Osteoblast (primary cell): ENCODE data around the gene ARHGEF18. TPM values are rescaled to one million over a fixed set of nuclear protein-coding genes. Genes with fewer than 3 reads are reported as not detected.
"Not testable (repeated sequence)": the region's sequence is repeated elsewhere in the genome, so short reads cannot be mapped to it uniquely, and the experiment has no call there.

Experiments used
- DNase-seq: peaks from one replicate; pipeline ENCODE4 v3.0.0; 2011; ENCODE audit warnings: low spot score, mixed read lengths; ENCODE audit not compliant: insufficient read length; ENCODE audit errors: missing footprints
- H2AFZ ChIP-seq: 2 replicates; pipeline ENCODE4 v1.6.0; 2011; ENCODE audit warnings: mild to moderate bottlenecking, low read length
- H3K27ac ChIP-seq: 2 replicates; pipeline ENCODE4 v1.5.1; 2011; ENCODE audit warnings: mild to moderate bottlenecking, low read depth, low read length, moderate library complexity
- H3K27me3 ChIP-seq: 2 replicates; pipeline ENCODE4 v1.6.0; 2012; ENCODE audit warnings: mild to moderate bottlenecking, control low read depth, inconsistent platforms, low read length, moderate library complexity; ENCODE audit not compliant: insufficient read depth
- H3K36me3 ChIP-seq: 2 replicates; pipeline ENCODE4 v1.5.1; 2011; ENCODE audit warnings: mild to moderate bottlenecking, low read length, control low read depth, moderate library complexity; ENCODE audit not compliant: insufficient read depth
- H3K4me1 ChIP-seq: 2 replicates; pipeline ENCODE4 v1.5.1; 2011; ENCODE audit warnings: mild to moderate bottlenecking, low read length, control low read depth, moderate library complexity; ENCODE audit not compliant: insufficient read depth
- H3K4me2 ChIP-seq: 2 replicates; pipeline ENCODE4 v1.6.0; 2011; ENCODE audit warnings: mild to moderate bottlenecking, low read length; ENCODE audit not compliant: insufficient read depth
- H3K4me3 ChIP-seq: fragments of 200-600 bp; sonication (generic); 3 replicates; pipeline ENCODE4 v1.5.1; 2012; ENCODE audit warnings: mild to moderate bottlenecking, low read length, inconsistent platforms; ENCODE audit not compliant: insufficient read depth
- H3K79me2 ChIP-seq: 2 replicates; pipeline ENCODE4 v1.6.0; 2012; ENCODE audit warnings: mild to moderate bottlenecking, low read length, control low read depth, inconsistent platforms; ENCODE audit not compliant: insufficient read depth
- H3K9me3 ChIP-seq: 2 replicates; pipeline ENCODE4 v1.5.1; 2011; ENCODE audit warnings: low read depth, low read length, control low read depth
- H4K20me1 ChIP-seq: 2 replicates; pipeline ENCODE4 v1.6.0; 2012; ENCODE audit warnings: mild to moderate bottlenecking, low read length, control low read depth; ENCODE audit not compliant: insufficient read depth
- CTCF ChIP-seq: IDR thresholded peaks from 2 replicates; pipeline ENCODE4 v1.5.1; 2011; ENCODE audit warnings: mild to moderate bottlenecking, low read depth, low read length, moderate library complexity; ENCODE audit errors: extremely low read depth
- total RNA-seq: library from RNA; depleted of rRNA; stranded (reverse); fragments of >200 nt; gene quantifications from 2 replicates; pipeline ENCODE4 v1.2.3, GENCODE V29; 2012

ARHGEF18 gene
- total RNA-seq, 1 donor = 44.5 TPM

DNA sequence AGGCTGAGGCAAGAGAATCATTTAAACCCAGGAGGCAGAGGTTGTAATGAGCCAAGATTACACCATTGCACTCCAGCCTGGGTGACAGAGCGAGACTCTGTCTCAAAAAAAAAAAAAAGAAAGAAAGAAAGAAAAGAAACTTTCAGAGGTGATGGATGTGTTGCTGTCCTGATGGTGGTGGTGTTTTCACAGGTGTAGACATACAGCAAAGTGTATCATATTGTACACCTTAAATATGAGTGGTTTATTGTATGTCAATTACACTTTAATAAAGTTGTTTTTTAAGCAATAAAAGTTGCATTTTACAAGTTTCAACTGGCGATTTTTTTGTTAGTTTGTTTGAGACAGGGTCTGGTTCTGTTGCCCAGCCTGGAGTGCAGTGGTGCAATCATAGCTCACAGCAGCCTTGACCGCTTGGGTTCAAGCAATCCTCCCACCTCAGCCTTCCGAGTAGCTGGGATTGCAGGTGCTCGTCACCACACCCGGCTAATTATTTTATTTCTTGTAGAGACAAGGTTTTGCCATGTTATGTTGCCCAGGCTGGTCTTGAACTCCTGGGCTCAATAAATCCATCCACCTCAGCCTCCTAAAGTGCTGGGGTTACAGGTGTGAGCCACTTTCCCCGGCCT is 41.0 kb upstream of the ARHGEF18 start:
- H3K9me3 ChIP-seq = no peaks in the 10 kb centered on the region
- no peak overlapping the region for H3K4me3 ChIP-seq
- H3K27me3 ChIP-seq = no peaks in the 10 kb centered on the region
- no peak overlapping the region for H2AFZ ChIP-seq
- H3K79me2 ChIP-seq = no peaks in the 10 kb centered on the region
- no peak overlapping the region for H3K4me2 ChIP-seq
- H3K27ac ChIP-seq = no peak overlapping the region
- no peak for TF ChIP-seq CTCF
- no peaks in the 10 kb centered on the region for H3K36me3 ChIP-seq
- H3K4me1 ChIP-seq = no peaks in the 10 kb centered on the region
- no peak for DNase-seq
- no peaks in the 10 kb centered on the region for H4K20me1 ChIP-seq

GRCh38 chr19:7308327-7308726 is 40.4 kb upstream of the ARHGEF18 start:
- not testable (repeated sequence) for H3K4me1 ChIP-seq, H3K4me3 ChIP-seq, DNase-seq, H3K4me2 ChIP-seq, H2AFZ ChIP-seq, H3K79me2 ChIP-seq, H4K20me1 ChIP-seq, H3K36me3 ChIP-seq, H3K27me3 ChIP-seq, H3K9me3 ChIP-seq, H3K27ac ChIP-seq

DNA sequence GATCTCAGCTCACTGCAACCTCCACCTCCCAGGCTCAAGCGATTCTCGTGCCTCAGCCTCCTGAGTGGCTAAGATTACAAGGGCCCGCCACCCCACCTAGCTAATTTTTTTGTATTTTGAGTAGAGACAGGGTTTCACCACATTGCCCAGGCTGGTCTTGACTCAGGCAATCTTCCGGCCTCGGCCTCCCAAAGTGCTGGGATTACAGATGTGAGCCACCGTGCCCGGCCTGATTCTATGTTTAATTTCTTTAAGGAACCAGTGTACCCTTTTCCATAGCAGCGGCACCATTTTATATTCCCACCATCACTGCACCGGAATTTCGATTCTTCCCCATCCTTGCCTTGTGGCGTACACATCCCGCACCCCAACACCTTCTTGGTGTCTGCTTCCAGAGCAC is 36.8 kb upstream of the ARHGEF18 start:
- no peaks in the 10 kb centered on the region for H3K9me3 ChIP-seq
- H3K4me3 ChIP-seq = no peak overlapping the region
- H3K27me3 ChIP-seq = no peaks in the 10 kb centered on the region
- H3K79me2 ChIP-seq = no peaks in the 10 kb centered on the region
- no peak overlapping the region for H3K4me2 ChIP-seq
- H4K20me1 ChIP-seq = no peaks in the 10 kb centered on the region
- no peak overlapping the region for H2AFZ ChIP-seq
- no peak for TF ChIP-seq CTCF
- no peaks in the 10 kb centered on the region for H3K4me1 ChIP-seq
- no peak for DNase-seq
- H3K36me3 ChIP-seq = no peaks in the 10 kb centered on the region
- H3K27ac ChIP-seq = no peak overlapping the region

DNA sequence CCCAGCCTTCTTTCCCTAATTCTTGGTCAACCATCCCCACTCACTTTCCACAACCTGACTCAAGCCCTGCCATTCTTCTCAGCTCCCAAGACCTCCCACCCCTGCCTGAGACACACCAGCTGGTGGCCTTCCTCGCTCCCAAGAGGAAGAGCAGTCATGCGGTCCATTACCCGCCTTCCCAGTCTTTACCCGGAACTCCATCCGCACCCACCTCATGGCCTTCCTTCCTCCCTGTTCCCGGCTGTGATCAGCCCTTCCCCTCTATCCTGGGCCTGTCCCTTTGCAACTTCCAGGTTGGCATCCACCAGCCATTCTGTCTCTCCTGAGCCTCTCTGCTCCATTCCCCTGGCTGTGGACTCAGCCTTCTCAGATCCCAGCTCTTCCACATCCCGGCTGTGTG is 35.9 kb upstream of the ARHGEF18 start:
- Histone ChIP-seq H3K4me2 (no peak overlapping the region), H2AFZ (no peak overlapping the region), H3K9me3 (no peaks in the 10 kb centered on the region), H3K4me1 (no peaks in the 10 kb centered on the region), H3K36me3 (no peaks in the 10 kb centered on the region), H3K79me2 (no peaks in the 10 kb centered on the region), H3K27ac (no peak overlapping the region), H3K4me3 (no peak overlapping the region), H3K27me3 (no peaks in the 10 kb centered on the region), H4K20me1 (no peaks in the 10 kb centered on the region)
- TF ChIP-seq CTCF = no peak
- DNase-seq = no peak
